ENCODE data around the gene PMCH.
"Not testable (repeated sequence)": the region's sequence is repeated elsewhere in the genome, so short reads cannot be mapped to it uniquely, and the experiment has no call there.

The PMCH gene

GRCh38 chr12:102171951-102172350, 25.7 kb downstream of the PMCH start:
- Mint-ChIP-seq H3K27me3 (no peaks in the 10 kb centered on the region), H3K27ac (peak overlapping the region in 1 of 2 donors; percentile 44), H3K4me3 (no peak overlapping the region), H3K9me3 (no peaks in the 10 kb centered on the region), H3K4me1 (peaks cover 14% of the 10 kb centered on the region)
- no peak for ATAC-seq
- DNase-seq = no peak

GRCh38 chr12:102169922-102170621, 27.6 kb downstream of the PMCH start:
- peak; percentile 67 for ATAC-seq
- H3K4me1 Mint-ChIP-seq = peaks cover 14% of the 10 kb centered on the region
- no peak overlapping the region for H3K4me3 Mint-ChIP-seq
- no peak overlapping the region for H3K27ac Mint-ChIP-seq
- DNase-seq = no peak
- H3K9me3 Mint-ChIP-seq = no peaks in the 10 kb centered on the region
- no peaks in the 10 kb centered on the region for H3K27me3 Mint-ChIP-seq

- peaks cover 14% of the 10 kb centered on the region for H3K4me1 Mint-ChIP-seq
- peak overlapping the region; percentile 27 to 35 for H3K27ac Mint-ChIP-seq
- H3K27me3 Mint-ChIP-seq = no peaks in the 10 kb centered on the region
- peak; percentile 90 for ATAC-seq
- DNase-seq = no peak
- H3K9me3 Mint-ChIP-seq = no peaks in the 10 kb centered on the region
- H3K4me3 Mint-ChIP-seq = peak overlapping the region in 1 of 2 donors; percentile 38
These were observed 29.6 kb downstream of the PMCH start for GRCh38 chr12:102167821-102168604.

GRCh38 chr12:102163383-102163782, 34.2 kb downstream of the PMCH start:
- DNase-seq (no peak), ATAC-seq (no peak)
- Mint-ChIP-seq H3K27me3 (no peaks in the 10 kb centered on the region), H3K4me1 (peaks cover 14% of the 10 kb centered on the region), H3K9me3 (no peaks in the 10 kb centered on the region), H3K4me3 (no peak overlapping the region), H3K27ac (no peak overlapping the region)

- not testable (repeated sequence) for H3K4me1 Mint-ChIP-seq, H3K27ac Mint-ChIP-seq, H3K4me3 Mint-ChIP-seq, DNase-seq, H3K27me3 Mint-ChIP-seq, ATAC-seq, H3K9me3 Mint-ChIP-seq
These were observed 42.4 kb downstream of the PMCH start for GRCh38 chr12:102155206-102155605.

- not testable (repeated sequence) for H3K4me1 Mint-ChIP-seq, H3K4me3 Mint-ChIP-seq, ATAC-seq, DNase-seq, H3K27ac Mint-ChIP-seq, H3K27me3 Mint-ChIP-seq, H3K9me3 Mint-ChIP-seq
These were observed 50.5 kb downstream of the PMCH start for GRCh38 chr12:102147062-102147587.

All from stimulated activated naive CD8-positive, alpha-beta T cell treated with anti-CD3 and anti-CD28 coated beads, Interleukin-15, amount 100 ng/mL, for 72 hours (primary cell).